Upper lobe of left lung (tissue), 6 donors: Measurements from ENCODE around the gene PLBD2. TPM values are rescaled to one million over a fixed set of nuclear protein-coding genes. Genes with fewer than 3 reads are reported as not detected.
A peak's percentile ranks its signal among the peaks of the same experiment; 100 is the strongest.

ENCODE experiments used
- ATAC-seq, 2 donors: fragments of 200-7000 bp; cut with Tn5 transposase; one replicate each; pipeline ENCODE4 v1.9.1; 2022; ENCODE audit warnings: mild to moderate bottlenecking in 2 of 2, moderate library complexity in 2 of 2; ENCODE audit not compliant: low FRiP score in 2 of 2
- DNase-seq, 2 donors: peaks; one replicate each; pipeline ENCODE4 v3.0.0-alpha.2; 2019 to 2020
- H3K27ac ChIP-seq, 4 donors: fragments of 200-600 bp; sonication (generic); one replicate each; pipeline ENCODE4 v1.5.1; 2016 to 2019
- H3K27me3 ChIP-seq, 4 donors: fragments of 200-600 bp; sonication (generic); one replicate each; pipeline ENCODE4 v1.5.1; 2017 to 2019
- H3K36me3 ChIP-seq, 4 donors: fragments of 200-600 bp; sonication (generic); one replicate each; pipeline ENCODE4 v1.5.1; 2016 to 2019
- H3K4me1 ChIP-seq, 4 donors: fragments of 200-600 bp; sonication (generic); one replicate each; pipeline ENCODE4 v1.5.1; 2018 to 2019
- H3K4me3 ChIP-seq, 4 donors: fragments of 200-600 bp; sonication (generic); one replicate each; pipeline ENCODE4 v1.5.1; 2017 to 2019; ENCODE audit warnings: mild to moderate bottlenecking in 2 of 4, moderate library complexity in 1 of 4
- H3K9me3 ChIP-seq, 4 donors: fragments of 200-600 bp; sonication (generic); one replicate each; pipeline ENCODE4 v1.5.1; 2018 to 2019
- EP300 ChIP-seq, 4 donors: sonication (generic); formaldehyde crosslinking; IDR thresholded peaks; one replicate each; pipeline ENCODE4 v1.5.1; 2017; ENCODE audit warnings: antibody characterized with exemption in 4 of 4, control low read depth in 2 of 4
- POLR2A ChIP-seq, 4 donors: fragments of 450-650 bp; IDR thresholded peaks; one replicate each; pipeline ENCODE4 v1.5.1; 2016 to 2017; ENCODE audit warnings: antibody characterized with exemption in 4 of 4, mild to moderate bottlenecking in 2 of 4
- POLR2AphosphoS5 ChIP-seq, 2 donors: sonication (generic); formaldehyde crosslinking; IDR thresholded peaks; one replicate each; pipeline ENCODE4 v1.5.1; 2017; ENCODE audit warnings: antibody characterized with exemption in 2 of 2
- WGBS, 2 donors: methylation state at CpG; one replicate each; pipeline ENCODE4 v1.1.5; 2017 to 2018; 5-methylcytosine and 5-hydroxymethylcytosine counted together
- total RNA-seq, 6 donors: library from RNA; depleted of rRNA in 4 of 6; stranded (reverse); fragments of >200 nt in 4 of 6; gene quantifications; one replicate each; pipeline versions ENCODE4 v1.1.0 to v1.2.1, GENCODE V29; 2016 to 2021
- TF ChIP-seq, protein P1 (sequence below), 6 experiments: fragments of 450-650 bp in 4 of 6; fragments of 200-600 bp in 2 of 6; sonication (generic) in 2 of 6; IDR thresholded peaks; one replicate each; pipeline ENCODE4 v1.5.1; 2016 to 2019; ENCODE audit warnings: antibody characterized with exemption in 6 of 6
- donor health status: DM: no; HTN: no; CAD: no; lungs with moderate emphysema.
- donor health status: DM: no; HTN: yes; CAD: no; lungs with severe emphysema.

The PLBD2 gene, protein sequence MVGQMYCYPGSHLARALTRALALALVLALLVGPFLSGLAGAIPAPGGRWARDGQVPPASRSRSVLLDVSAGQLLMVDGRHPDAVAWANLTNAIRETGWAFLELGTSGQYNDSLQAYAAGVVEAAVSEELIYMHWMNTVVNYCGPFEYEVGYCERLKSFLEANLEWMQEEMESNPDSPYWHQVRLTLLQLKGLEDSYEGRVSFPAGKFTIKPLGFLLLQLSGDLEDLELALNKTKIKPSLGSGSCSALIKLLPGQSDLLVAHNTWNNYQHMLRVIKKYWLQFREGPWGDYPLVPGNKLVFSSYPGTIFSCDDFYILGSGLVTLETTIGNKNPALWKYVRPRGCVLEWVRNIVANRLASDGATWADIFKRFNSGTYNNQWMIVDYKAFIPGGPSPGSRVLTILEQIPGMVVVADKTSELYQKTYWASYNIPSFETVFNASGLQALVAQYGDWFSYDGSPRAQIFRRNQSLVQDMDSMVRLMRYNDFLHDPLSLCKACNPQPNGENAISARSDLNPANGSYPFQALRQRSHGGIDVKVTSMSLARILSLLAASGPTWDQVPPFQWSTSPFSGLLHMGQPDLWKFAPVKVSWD
- total RNA-seq, result 10 to 100 TPM; 19.5 to 60.0 (median 46.4) TPM

DNA sequence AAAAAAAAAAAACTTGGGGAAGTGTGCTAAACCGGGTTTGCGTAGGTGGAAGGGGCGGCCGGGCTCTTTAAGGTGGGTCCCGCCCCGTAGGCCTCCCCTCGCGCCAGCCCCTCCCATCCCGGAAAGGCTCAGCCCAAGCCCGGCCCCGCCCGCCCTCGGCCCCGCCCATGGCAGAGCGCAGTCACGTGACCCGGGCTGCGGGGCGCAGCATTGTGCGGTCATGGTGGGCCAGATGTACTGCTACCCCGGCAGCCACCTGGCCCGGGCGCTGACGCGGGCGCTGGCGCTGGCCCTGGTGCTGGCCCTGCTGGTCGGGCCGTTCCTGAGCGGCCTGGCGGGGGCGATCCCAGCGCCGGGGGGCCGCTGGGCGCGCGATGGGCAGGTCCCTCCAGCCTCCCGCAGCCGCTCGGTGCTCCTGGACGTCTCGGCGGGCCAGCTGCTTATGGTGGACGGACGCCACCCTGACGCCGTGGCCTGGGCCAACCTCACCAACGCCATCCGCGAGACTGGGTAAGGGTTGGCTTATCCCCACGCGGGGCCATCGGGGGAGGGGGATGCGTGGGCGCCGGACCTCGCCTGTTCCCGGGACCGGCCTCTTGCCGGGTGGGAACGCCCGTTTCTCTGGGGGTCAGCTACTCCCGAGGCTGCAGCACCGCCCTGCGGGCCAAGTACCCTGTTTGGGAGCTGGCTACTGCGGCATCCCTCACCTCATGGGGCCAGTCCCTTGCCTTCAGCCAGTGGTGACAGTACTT is at the start of gene PLBD2:
Gene PLBD2, plus strand, starts transcription at position 207 of the 752 bp plus-strand sequence. Its CDS starts 14 bp downstream, at position 221.
- TF ChIP-seq POLR2AphosphoS5 (IDR thresholded peaks at IDR 0.05), result peak; percentile 14 to 75
- TF ChIP-seq EP300 (IDR thresholded peaks at IDR 0.05), result peak in 1 of 4 donors; percentile 4
- peak in 1 of 4 donors; percentile 78 for TF ChIP-seq POLR2A (IDR thresholded peaks at IDR 0.05)
- TF ChIP-seq, protein P1, sequence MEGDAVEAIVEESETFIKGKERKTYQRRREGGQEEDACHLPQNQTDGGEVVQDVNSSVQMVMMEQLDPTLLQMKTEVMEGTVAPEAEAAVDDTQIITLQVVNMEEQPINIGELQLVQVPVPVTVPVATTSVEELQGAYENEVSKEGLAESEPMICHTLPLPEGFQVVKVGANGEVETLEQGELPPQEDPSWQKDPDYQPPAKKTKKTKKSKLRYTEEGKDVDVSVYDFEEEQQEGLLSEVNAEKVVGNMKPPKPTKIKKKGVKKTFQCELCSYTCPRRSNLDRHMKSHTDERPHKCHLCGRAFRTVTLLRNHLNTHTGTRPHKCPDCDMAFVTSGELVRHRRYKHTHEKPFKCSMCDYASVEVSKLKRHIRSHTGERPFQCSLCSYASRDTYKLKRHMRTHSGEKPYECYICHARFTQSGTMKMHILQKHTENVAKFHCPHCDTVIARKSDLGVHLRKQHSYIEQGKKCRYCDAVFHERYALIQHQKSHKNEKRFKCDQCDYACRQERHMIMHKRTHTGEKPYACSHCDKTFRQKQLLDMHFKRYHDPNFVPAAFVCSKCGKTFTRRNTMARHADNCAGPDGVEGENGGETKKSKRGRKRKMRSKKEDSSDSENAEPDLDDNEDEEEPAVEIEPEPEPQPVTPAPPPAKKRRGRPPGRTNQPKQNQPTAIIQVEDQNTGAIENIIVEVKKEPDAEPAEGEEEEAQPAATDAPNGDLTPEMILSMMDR (IDR thresholded peaks at IDR 0.05), result peak in 3 of 6 experiments; percentile 4 to 45 (median 40)
- 0 to 3% methylated on average over 6 to 40 of the region's 67 CpGs for WGBS, 2 donors
- peak within 1 kb of the TSS; percentile 67 to 88 (median 72) for H3K4me3 ChIP-seq
- no peaks in the 10 kb centered on the region for H3K27me3 ChIP-seq
- DNase-seq (peak; percentile 97 to 98), ATAC-seq (peak; percentile 96 to 98)
- peaks cover 10 to 25% (median 15%) of the 10 kb centered on the region in 4 donors for H3K4me1 ChIP-seq
- peak within 1 kb of the TSS; percentile 74 to 91 (median 86) for H3K27ac ChIP-seq
- H3K36me3 ChIP-seq, result no peaks in the 10 kb centered on the region
- no peaks in the 10 kb centered on the region for H3K9me3 ChIP-seq

DNA sequence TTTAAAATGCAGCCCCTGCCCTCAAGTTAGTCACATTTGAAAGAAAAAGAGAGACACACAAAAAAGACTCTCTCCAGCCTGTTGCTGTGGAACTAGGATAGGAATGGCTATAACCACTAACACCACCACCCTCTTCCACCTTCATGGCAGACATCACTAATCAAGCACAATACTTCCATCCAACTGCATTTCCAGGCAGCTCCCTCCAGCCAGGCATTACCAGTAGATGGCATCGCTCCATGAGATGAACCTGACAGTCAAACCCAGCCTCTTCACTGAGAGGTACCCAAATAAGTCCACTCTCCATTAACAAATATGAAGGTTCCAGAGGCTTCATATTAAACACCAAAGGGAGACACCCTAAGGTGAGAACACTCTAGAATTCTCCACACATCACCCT is 47.9 kb upstream of the PLBD2 start:
- H3K4me3 ChIP-seq, result no peak overlapping the region
- 92 to 100% methylated on average over 1 of the region's 1 CpG for WGBS, 2 donors
- ATAC-seq, result no peak
- peaks cover 19 to 97% (median 74%) of the 10 kb centered on the region in 4 donors for H3K36me3 ChIP-seq
- no peak overlapping the region for H3K27ac ChIP-seq
- no peaks in the 10 kb centered on the region for H3K4me1 ChIP-seq
- TF ChIP-seq, protein P1 (IDR thresholded peaks at IDR 0.05), result no peak
- no peak for TF ChIP-seq POLR2A (IDR thresholded peaks at IDR 0.05)
- TF ChIP-seq EP300 (IDR thresholded peaks at IDR 0.05), result no peak
- no peak for TF ChIP-seq POLR2AphosphoS5 (IDR thresholded peaks at IDR 0.05)
- no peak for DNase-seq
- no peaks in the 10 kb centered on the region for H3K9me3 ChIP-seq
- H3K27me3 ChIP-seq, result no peaks in the 10 kb centered on the region

DNA sequence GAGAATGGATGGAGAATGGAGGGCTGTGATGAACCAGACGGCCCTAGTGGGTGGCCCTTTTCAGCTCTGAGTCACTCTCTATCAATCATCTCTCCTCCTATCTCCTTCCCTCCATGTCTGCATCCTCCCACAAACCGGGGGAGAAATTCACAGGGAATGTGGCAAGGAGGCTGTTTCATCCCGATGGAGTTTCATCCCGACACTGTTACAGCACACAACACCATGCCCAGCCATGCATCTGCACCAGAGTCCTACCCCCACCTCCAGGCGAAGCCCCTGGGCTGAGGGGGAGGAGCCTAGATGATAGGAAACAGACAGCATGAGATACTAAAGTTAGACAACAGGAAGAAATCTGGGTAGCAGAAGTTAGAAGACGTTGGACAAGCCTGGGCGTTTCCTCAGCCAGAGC is 44.3 kb upstream of the PLBD2 start:
- H3K4me1 ChIP-seq, result no peaks in the 10 kb centered on the region
- DNase-seq, result no peak
- H3K4me3 ChIP-seq, result no peak overlapping the region
- no peaks in the 10 kb centered on the region for H3K9me3 ChIP-seq
- peak in 1 of 2 donors; percentile 72 for ATAC-seq
- no peak overlapping the region for H3K27ac ChIP-seq
- 77 to 78% methylated on average over 7 of the region's 7 CpGs for WGBS, 2 donors
- no peaks in the 10 kb centered on the region for H3K27me3 ChIP-seq
- peaks cover 20 to 97% (median 80%) of the 10 kb centered on the region in 4 donors for H3K36me3 ChIP-seq
- TF ChIP-seq EP300 (IDR thresholded peaks at IDR 0.05) (no peak), POLR2AphosphoS5 (IDR thresholded peaks at IDR 0.05) (no peak), POLR2A (IDR thresholded peaks at IDR 0.05) (no peak)
- TF ChIP-seq, protein P1 (IDR thresholded peaks at IDR 0.05), result no peak

DNA sequence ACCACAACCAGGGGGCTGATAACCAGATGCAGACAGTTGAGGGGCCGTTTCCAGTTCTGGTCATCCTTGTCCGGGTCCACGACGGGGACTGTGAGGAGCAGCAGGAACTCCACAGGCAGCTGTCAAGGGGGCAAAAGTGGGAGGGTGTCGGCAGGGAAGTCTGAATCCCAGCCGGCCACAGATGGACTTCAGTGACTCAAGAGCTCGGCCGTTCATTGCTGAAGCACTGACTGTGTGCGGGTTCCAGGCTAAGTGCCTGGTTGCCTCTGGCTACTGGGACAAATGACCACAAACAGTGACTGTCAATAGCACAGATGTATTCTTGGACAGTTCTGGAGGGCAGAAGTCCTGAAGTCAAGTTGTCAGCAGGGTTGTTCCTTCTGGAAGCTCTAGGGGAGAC is 43.0 kb upstream of the PLBD2 start:
- no peak overlapping the region for H3K27ac ChIP-seq
- DNase-seq (no peak), ATAC-seq (peak in 1 of 2 donors; percentile 28)
- 81 to 88% methylated on average over 7 to 9 of the region's 9 CpGs for WGBS, 2 donors
- peaks cover 19 to 97% (median 82%) of the 10 kb centered on the region in 4 donors for H3K36me3 ChIP-seq
- no peaks in the 10 kb centered on the region for H3K27me3 ChIP-seq
- no peaks in the 10 kb centered on the region for H3K9me3 ChIP-seq
- TF ChIP-seq, protein P1 (IDR thresholded peaks at IDR 0.05), result no peak
- TF ChIP-seq EP300 (IDR thresholded peaks at IDR 0.05) (no peak), POLR2AphosphoS5 (IDR thresholded peaks at IDR 0.05) (no peak), POLR2A (IDR thresholded peaks at IDR 0.05) (no peak)
- no peaks in the 10 kb centered on the region for H3K4me1 ChIP-seq
- no peak overlapping the region for H3K4me3 ChIP-seq
